Choroid plexus epithelial cell (primary cell): ENCODE results near the gene TXNDC12.
"Not testable (repeated sequence)": the region's sequence is repeated elsewhere in the genome, so short reads cannot be mapped to it uniquely, and the experiment has no call there.

Experiments
- DNase-seq: peaks from one replicate; pipeline ENCODE4 v3.0.0-alpha.2; 2010; ENCODE audit warnings: low read depth
- H3K4me3 ChIP-seq: 2 replicates; pipeline ENCODE4 v1.5.1; 2011; ENCODE audit warnings: low read depth, mild to moderate bottlenecking, control low read depth, low read length, moderate library complexity
- CTCF ChIP-seq: conservative IDR thresholded peaks from 2 replicates; pipeline ENCODE4 v1.5.1; 2011; ENCODE audit warnings: low read depth, mild to moderate bottlenecking, control low read depth, inconsistent platforms, low read length, moderate library complexity

The TXNDC12 gene

DNA sequence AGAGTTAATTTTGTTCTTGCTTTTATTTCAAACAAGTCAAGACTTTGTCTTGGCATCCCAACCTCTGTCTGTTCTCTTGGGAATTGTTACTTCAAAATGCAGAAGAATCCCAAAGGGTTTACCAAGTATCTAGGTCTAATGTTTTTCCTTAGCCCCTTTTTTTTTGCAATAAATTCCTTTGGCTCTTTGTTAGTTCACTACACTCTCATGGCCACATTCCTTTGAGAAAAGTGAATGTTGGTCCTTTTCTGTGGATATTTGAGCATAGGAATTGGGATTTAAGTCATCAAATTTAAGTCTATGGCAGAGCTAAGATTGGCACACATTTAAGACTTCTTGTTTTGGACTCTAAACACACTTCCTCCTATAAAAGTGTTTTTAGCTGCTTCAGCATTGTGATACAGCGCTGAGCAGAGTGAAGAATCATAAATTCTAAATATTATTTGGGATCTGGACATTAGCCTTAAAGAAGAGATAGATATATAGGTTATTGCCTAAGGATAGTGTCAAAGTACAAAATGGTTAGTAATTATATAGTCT lies 3.0 kb upstream of the TXNDC12 start:
- H3K4me3 ChIP-seq = no peak overlapping the region
- no peak for TF ChIP-seq CTCF
- peak; percentile 10 for DNase-seq

DNA sequence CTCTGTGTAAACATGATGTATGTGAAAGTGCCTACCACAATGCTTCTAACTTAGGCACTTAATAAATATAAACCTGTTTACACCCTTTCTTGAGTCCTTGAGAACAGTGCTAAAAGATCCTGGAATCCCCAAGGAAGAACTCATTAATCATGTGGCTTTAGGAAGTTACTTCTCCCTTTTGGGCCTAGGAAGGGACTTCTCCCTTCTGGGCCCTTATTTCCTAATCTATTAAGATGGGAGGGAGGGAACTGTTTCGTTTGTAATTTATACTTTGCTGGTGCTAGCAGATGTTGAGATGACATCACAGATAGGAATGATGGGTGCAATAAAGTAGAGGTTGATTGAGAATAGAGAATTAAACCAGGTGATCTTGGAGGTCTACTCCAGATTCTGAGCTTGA lies 2.3 kb upstream of the TXNDC12 start:
- H3K4me3 ChIP-seq = peak overlapping the region; percentile 88
- peak; percentile 19 for DNase-seq
- no peak for TF ChIP-seq CTCF

GRCh38 chr1:52056937-52057231 lies 1.9 kb upstream of the TXNDC12 start:
- no peak for TF ChIP-seq CTCF
- peak overlapping the region; percentile 88 for H3K4me3 ChIP-seq
- peak; percentile 75 for DNase-seq

DNA sequence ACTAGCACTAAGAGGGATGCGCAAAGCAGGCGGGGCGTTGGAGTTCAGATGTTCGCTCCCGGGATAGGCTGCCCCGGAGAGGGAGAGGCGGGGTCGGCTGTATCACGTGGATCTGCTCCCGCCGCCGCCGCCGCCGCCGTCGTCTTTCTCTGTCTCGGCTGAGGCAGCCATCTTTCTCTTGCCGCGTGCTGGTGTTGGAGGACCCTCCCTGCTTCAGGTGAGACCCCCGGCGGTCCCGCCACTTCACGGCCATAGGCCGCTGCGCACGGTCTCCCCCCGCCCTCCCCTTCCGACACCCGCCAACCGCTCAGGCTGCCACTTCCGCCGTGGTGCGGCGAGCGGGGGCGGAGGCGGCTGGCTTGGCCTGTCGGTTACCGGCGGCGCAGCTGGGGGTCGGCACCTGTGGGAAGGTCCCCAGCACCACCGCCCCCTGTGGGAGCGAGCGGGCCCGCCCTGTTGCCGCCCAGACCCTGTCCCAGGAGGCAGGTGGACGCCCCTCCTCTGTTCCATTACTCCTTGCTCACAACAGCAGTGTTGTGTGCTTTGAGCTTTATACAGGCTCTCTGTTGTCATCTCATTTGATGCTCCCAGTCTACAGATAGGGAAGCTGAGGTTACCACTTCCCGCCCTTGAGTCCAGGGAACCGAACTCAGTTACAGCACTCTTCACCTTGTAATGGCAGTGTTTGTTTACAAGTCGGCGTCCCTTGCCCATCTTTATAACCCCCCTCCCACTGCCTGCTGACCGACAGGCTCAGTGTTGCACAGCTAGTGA lies 1.4 kb upstream of the TXNDC12 start, which contains the start of gene BTF3L4:
Gene BTF3L4 (plus strand): TSS at position 133 of the 774 bp plus-strand sequence. CDS start 3,553 bp downstream, outside the sequence.
- TF ChIP-seq CTCF = no peak
- DNase-seq = peak; percentile 96
- H3K4me3 ChIP-seq = peak within 1 kb of the TSS; percentile 88

GRCh38 chr1:52055866-52056162 lies 823 bp upstream of the TXNDC12 start:
- TF ChIP-seq CTCF = no peak
- DNase-seq = no peak
- peak overlapping the region; percentile 88 for H3K4me3 ChIP-seq

DNA sequence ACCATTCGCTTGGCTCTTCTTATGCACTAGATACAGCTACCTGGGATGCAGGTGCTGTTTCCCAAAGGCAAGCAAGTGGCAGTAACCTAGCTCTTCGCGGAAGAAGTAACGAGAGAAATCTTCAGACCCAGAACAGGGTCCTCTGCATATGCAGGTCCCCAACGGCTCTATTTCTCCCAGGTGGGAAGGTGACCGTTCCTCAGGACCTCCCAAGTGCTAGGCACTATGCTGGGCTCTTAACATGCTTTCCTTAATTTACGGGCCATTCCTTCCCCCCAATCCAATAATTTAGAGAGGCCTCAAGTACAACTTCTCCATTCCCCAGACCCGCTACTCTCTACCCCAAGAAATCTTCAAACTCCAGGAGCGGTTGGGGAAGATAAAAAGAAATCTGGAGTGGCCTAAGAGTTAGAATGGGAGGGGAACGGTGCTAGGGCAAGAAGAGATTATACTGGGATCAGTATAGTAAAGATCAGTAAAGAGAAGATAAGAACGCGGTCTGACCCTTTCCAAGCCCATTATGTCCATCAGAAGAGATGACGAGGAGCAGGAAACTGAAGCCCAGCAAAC lies 410 bp downstream of the TXNDC12 start:
- peak overlapping the region; percentile 88 for H3K4me3 ChIP-seq
- no peak for DNase-seq
- TF ChIP-seq CTCF = no peak

GRCh38 chr1:52053862-52054261 lies 1.1 kb downstream of the TXNDC12 start:
- H3K4me3 ChIP-seq = peak overlapping the region; percentile 88
- no peak for DNase-seq
- TF ChIP-seq CTCF = no peak

DNA sequence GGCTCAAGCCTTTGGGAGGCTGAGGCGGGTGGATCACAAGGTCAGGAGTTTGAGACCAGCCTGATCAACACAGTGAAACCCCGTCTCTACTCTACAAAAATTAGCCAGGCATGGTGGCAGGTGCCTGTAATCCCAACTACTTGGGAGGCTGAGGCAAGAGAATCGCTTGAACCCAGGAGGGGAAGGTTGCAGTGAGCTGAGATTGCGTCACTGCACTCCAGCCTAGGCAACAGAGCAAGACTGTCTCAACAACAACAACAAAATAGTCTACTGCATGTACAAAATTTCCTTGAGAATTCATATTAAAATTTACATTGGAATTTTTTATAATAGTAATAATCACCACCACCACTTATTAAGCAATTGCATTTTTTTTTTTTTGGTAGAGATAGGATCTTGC lies 5.7 kb downstream of the TXNDC12 start:
- DNase-seq, H3K4me3 ChIP-seq: not testable (repeated sequence)

DNA sequence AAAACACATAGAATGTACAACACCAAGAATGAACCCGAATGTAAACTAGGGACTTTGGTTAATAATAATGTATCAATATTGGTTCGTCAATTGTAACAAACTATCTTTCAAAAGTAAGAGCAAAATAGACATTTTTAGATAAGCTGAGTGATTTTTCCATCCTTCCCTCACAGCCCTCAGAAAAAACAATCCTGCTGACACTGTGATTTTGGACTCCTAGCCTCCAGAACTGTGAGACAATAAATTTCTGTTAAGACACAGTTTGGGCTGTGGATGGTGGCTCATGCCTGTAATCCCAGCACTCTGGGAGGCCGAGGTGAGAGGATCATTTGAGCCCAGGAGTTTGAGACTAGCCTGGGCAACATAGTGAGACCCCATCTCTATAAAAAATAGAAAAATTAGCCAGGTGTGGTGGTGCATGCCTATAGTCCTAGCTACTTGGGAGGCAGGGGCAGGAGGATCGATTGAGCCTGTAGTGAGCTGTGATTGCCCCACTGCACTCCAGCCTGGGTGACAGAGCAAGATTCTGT lies 9.3 kb downstream of the TXNDC12 start:
- not testable (repeated sequence) for H3K4me3 ChIP-seq, DNase-seq
